Left colon (tissue), 2 donors: Measurements from ENCODE around the gene DCLRE1C. TPM values are rescaled to one million over a fixed set of nuclear protein-coding genes. Genes with fewer than 3 reads are reported as not detected.
"Not testable (repeated sequence)": the region's sequence is repeated elsewhere in the genome, so short reads cannot be mapped to it uniquely, and the experiment has no call there.

Experiments
- ATAC-seq: fragments of 200-7000 bp; cut with Tn5 transposase; one replicate; pipeline ENCODE4 v1.9.1; 2020; ENCODE audit warnings: mild to moderate bottlenecking, moderate library complexity
- DNase-seq, 2 donors: peaks; one replicate each; pipeline ENCODE4 v3.0.0-alpha.2; 2020
- intact Hi-C, 2 donors: fragments of 100-400 bp; cut with DNase I in 1 of 2; cut with micrococcal nuclease in 1 of 2; formaldehyde crosslinking; loops; one replicate each; pipeline versions ENCODE4 v1.11.2 to v1.14.0; 2022; cut with DNase I, micrococcal nuclease
- long read RNA-seq: library from polyadenylated mRNA; unstranded; transcript quantifications from one replicate; pipeline ENCODE4 v2.0.0, GENCODE V29; 2021
- total RNA-seq, 2 donors: library from RNA; stranded (reverse); fragmentation: NEBNext Ultra II Directional; extraction: Animal tissue kit (Norgen Biotek cat#: 25700); gene quantifications; one replicate each; pipeline ENCODE4 v1.2.1, GENCODE V29; 2021
- donor health status: DM: no; HTN: no; CAD: no.
- donor health status: DM: yes; HTN: yes; CAD: no.

Gene DCLRE1C
- total RNA-seq = 10 to 100 TPM; 10.3 to 13.7 TPM
- long read RNA-seq, partial matches to known transcripts = 4 of 17 reads
- long read RNA-seq, other reads (novel, unspliced or antisense) = 12 of 17 reads

- intact Hi-C loops = loop anchor here in 1 of 2 donors (10.0 kb wide), 1 partner anchor 151 kb away; no protein-coding TSS in a partner anchor
- DNase-seq (peak; percentile 95 to 97), ATAC-seq (peak; percentile 94)
Observed at GRCh38 chr10:14954001-14954770, at the start of gene DCLRE1C. Gene DCLRE1C, minus strand, starts transcription at chr10:14954096. Its CDS starts 86 bp downstream, at chr10:14954010.

- ATAC-seq = no peak
- DNase-seq = no peak
- intact Hi-C loops = no loop called here
Observed at GRCh38 chr10:14995964-14996565, 42.2 kb upstream of the DCLRE1C start.

DNA sequence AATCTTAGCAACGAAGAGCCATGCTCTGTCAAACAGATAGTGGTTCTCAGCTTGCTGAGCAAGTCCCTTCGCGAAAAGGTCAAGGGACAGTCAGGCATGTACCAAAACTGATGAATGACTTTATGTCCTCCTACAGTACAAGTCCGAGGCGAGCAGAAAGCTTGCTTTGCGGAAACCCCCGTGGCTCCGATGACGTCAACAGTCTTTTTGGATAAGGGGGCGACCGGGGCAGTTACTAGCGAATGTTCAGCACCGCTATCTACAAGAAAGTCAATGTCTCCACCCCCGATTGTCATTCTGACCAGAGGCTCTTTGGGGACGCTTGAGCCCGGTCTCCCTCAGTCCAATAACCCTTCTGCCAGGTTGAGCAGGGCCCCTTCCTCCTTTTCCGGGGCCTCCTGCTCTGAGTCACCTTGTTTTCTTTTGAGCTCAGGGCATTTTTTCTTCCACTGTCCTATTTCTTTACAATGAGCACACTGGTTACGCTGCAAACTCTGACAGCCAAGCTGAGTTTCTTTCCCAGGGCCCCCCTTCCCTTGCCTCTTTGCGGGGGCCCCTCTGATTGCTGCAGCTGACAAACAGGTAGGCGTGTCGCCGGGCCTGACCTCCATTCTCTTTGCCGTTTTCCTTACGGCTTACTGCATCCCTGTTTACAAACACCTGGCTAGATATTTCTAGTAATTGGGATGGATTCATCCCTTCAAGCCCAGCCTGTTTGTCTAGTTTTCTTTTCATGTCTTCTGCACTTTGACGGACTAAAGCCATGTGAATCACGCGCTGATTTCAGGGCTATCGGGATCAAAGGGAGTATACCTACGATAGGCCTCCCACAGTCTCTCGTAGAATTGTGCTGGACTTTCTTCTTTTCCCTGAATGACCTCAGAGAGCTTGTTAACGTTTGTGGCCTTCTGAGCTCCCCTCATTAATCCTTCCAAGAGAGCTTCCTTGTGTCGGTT lies 39.9 kb upstream of the DCLRE1C start:
- intact Hi-C loops = not testable (repeated sequence)

DNA sequence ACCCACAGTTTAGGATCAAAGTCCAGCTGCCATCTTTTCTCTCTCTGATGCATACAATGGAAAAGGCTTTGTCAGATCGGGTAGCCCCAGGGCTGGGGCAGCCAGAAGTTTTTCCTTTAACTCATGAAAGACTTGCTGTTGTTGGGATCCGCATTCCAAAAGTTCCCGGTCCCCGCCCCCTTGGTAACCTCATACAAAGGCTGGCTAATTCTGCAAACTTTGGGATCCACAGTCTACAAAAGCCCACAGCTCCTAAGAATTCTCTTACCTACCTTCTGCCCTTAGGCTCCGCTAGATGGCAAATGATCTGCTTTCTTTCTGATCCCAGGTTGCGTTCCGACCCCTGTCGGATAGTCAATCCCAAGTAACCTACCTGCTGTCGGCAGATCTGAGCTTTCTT lies 38.4 kb upstream of the DCLRE1C start:
- ATAC-seq, DNase-seq, intact Hi-C loops: not testable (repeated sequence)

More for the DNA sequence above, 39.9 kb upstream of the DCLRE1C start:
- ATAC-seq, DNase-seq: not testable (repeated sequence)

DNA sequence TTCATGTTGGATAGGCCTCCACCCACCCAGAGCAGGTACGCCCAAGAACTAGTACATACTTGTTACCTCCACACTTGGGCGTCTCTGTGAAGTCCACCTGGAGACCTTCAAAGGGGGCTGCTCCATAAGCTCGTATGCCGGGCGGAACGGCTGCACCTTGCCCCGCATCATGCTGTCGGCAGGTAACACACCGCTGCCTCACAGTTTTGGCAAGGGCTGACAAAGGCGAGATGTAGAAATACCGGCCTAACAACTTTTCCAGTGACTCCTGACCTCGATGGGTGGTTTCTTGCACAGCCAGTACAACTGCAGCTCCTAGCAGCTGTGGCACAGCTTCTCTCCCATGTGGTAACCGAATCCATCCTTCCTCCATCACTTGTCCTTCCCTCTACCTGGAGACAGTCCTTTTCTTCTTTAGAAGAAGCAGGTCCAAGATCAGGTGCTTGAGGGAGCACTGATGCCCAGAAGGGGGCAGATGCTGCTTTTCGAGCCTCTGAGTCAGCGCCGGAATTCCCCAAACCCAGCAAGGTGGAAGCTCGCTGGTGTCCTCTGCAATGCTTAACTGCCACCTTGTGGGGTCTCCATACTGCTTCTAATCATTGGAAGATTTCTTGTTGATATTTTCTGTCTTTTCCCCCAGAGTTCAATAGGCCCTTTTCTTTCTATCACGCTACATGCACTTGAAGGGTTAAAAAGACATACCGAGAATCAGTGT lies 37.3 kb upstream of the DCLRE1C start:
- intact Hi-C loops, ATAC-seq: not testable (repeated sequence)
- peak in 1 of 2 donors; percentile 26 for DNase-seq

- intact Hi-C loops, DNase-seq, ATAC-seq: not testable (repeated sequence)
Observed at GRCh38 chr10:14989552-14989951, 35.7 kb upstream of the DCLRE1C start.

- ATAC-seq = no peak
- DNase-seq = no peak
- intact Hi-C loops = no loop called here
Observed at GRCh38 chr10:14982744-14983143, 28.8 kb upstream of the DCLRE1C start.

GRCh38 chr10:14975672-14976273 lies 21.9 kb upstream of the DCLRE1C start:
- ATAC-seq (no peak), DNase-seq (no peak)
- intact Hi-C loops = no loop called here

DNA sequence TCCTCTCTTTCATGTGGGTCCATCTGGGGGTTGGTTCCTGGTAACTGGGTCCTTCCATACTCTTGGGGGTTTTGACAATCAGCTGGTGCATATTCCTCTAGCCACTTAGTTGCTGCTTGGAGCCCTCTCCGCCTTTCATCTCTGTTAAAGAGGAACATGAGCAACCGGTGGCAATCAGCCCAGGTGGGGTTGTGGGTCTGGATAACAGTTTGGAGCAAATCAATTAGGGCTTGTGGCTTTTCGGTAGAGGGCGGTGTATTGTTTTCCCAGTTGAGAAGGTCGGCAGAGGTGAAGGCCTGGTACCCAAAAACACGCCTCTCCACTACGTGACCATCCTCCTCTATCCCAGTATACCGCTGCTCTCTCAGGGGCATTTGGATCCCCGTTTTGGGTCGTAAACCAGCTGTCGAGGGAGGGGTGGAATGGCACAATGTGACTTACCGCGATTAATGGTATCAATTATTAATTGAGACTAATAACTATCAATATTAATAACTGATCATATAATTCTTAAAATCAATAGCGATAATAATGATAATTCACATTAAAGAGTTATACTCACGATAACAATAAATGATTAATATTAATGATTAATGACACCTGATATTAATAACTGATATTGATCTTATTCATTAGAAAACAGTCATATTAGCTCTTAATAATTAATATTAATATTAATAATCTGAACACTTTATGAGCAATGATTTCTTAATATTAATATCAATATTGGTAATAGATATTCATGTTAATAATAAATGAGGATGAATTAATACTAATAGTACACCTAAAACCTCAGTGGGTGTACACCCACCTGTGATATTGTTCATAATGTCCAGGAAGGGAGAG lies 20.5 kb upstream of the DCLRE1C start:
- ATAC-seq, intact Hi-C loops, DNase-seq: not testable (repeated sequence)

DNA sequence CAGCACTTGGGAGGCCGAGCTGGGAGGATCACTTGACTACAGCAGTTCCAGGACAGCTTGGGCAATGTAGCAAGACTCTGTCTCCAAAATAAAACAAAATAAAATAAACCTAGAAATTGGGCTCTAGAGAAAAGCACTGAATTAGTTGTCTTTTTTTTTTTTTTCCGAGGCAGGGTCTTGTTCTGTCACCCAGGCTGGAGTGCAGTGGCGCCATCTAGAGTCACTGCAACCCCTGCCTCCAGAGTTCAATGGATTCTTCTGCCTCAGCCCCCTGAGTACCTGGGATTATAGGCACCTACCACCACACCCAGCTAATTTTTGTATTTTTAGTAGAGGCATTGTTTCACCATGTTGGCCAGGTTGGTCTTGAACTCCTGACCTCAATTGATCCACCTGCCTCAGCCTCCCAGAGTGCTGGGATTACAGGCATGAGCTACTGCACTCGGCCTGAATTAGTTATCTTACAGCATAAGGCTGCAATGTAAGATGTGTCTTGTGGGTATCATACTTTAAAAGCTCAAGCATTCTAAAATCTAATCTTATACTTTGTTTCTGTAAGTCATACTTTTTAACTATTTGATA lies 18.1 kb upstream of the DCLRE1C start:
- ATAC-seq (no peak), DNase-seq (peak in 1 of 2 donors; percentile 47)
- intact Hi-C loops = no loop called here

DNA sequence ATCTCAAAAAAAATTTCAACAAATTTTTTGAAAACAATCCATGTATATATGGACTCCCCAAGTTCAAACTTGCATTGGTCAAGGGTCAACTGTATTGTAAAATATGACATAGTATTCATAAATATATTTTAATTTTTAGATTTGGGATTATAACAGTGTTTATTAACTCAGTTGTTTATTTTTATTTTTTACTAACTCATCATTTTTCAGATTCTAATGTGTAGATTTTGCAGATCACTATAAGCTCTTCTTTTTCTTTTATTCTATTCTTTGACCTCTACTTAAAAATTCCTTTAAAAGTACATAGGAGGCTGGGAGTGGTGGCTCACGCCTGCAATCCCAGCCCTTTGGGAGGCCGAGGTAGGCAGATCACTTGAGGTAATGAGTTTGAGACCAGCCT lies 14.0 kb upstream of the DCLRE1C start:
- intact Hi-C loops = no loop called here

GRCh38 chr10:14959221-14960057 lies 5.5 kb upstream of the DCLRE1C start, which contains the start of gene MEIG1:
Gene MEIG1, plus strand, starts transcription at chr10:14959388. Its CDS starts 7,081 bp downstream, at chr10:14966469.
- DNase-seq = peak; percentile 95 to 96
- intact Hi-C loops = loop anchor here in 1 of 2 donors (10.0 kb wide), 1 partner anchor 145 kb away; no protein-coding TSS in a partner anchor
- peak; percentile 95 for ATAC-seq

More for the DNA sequence above, 14.0 kb upstream of the DCLRE1C start:
- DNase-seq (no peak), ATAC-seq (no peak)

DNA sequence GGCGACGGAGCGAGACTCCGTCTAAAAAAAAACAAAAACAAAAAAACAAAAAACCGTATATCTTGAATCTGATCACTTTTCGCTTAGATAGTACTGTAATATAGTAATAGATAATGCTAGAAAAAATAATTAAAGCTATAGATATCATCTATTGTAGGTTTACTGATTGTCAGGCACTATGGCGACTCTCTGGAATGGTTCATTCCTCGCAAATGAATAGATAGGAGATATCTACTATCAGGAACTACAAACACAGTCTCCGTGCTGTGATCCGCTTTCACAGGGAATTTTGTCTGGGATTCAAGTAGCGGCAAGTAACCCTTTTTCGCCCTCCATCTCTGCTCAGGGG lies 5.0 kb upstream of the DCLRE1C start:
- DNase-seq (no peak), ATAC-seq (no peak)
- intact Hi-C loops = loop anchor here in 1 of 2 donors (10.0 kb wide), 1 partner anchor 146 kb away; no protein-coding TSS in a partner anchor

- ATAC-seq (no peak), DNase-seq (no peak)
- intact Hi-C loops = loop anchor here in 1 of 2 donors (10.0 kb wide), 1 partner anchor 150 kb away; no protein-coding TSS in a partner anchor
Observed at GRCh38 chr10:14954934-14955333, 1.0 kb upstream of the DCLRE1C start.

DNA sequence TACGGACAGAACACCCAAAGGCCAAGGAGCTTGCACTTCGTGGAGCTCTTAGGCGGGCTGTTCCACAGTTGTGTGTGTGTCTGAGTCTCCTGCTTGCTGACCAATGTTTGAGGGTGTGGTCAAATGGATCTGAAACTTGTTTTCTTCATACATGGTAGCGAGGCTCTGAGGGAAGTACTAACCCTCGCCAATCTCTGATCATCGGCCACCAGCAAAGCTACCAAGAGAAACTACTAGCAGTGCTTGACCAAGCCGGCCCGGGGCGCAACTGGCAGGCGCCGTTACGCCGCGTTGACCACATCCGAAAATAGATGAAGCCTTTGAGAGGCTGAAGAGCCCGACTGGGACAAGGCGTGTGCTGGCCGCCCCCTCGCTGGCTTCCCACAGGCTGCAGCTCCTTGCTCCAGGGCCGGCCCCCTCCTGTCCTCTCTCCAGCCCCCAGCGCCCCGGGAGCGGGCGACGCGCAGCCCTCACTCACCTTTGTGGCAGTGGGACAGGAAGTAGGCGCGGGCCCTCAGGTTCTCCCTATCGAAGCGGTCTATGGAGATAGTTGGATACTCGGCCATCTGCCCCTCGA lies 384 bp downstream of the DCLRE1C start:
- ATAC-seq (peak; percentile 37), DNase-seq (peak; percentile 49 to 64)
- intact Hi-C loops = loop anchor here in 1 of 2 donors (10.0 kb wide), 1 partner anchor 151 kb away; no protein-coding TSS in a partner anchor
